GM21367 (cell line): ENCODE results near the gene ZNF491.
"Not testable (repeated sequence)": the region's sequence is repeated elsewhere in the genome, so short reads cannot be mapped to it uniquely, and the experiment has no call there.

Experiments used
- ATAC-seq: cut with Tn5 transposase; IDR thresholded peaks from one replicate; pipeline ENCODE4 v1.9.1; 2021; ENCODE audit not compliant: unreplicated experiment

Gene ZNF491

GRCh38 chr19:11806354-11807098 lies 8.2 kb downstream of the ZNF491 start:
- no peak for ATAC-seq

GRCh38 chr19:11807099-11807380 lies 8.7 kb downstream of the ZNF491 start:
- ATAC-seq, result no peak

GRCh38 chr19:11813703-11814028 lies 15.3 kb downstream of the ZNF491 start:
- ATAC-seq, result no peak

- peak; percentile 93 for ATAC-seq
These were observed 15.8 kb downstream of the ZNF491 start, which contains the start of gene ZNF440 for GRCh38 chr19:11814029-11814699. TSS of gene ZNF440 (plus strand) at chr19:11814273. CDS start at chr19:11814448, 175 bp downstream.

GRCh38 chr19:11814700-11815035 lies 16.3 kb downstream of the ZNF491 start:
- ATAC-seq, result no peak

GRCh38 chr19:11821474-11822109 lies 23.3 kb downstream of the ZNF491 start:
- ATAC-seq, result no peak

GRCh38 chr19:11828957-11829876 lies 30.9 kb downstream of the ZNF491 start:
- ATAC-seq, result not testable (repeated sequence)

GRCh38 chr19:11832253-11832912 lies 34.1 kb downstream of the ZNF491 start:
- ATAC-seq, result no peak

GRCh38 chr19:11833541-11833940 lies 35.2 kb downstream of the ZNF491 start:
- ATAC-seq, result no peak

- ATAC-seq, result not testable (repeated sequence)
These were observed 37.3 kb downstream of the ZNF491 start for GRCh38 chr19:11835626-11836066.

GRCh38 chr19:11843722-11844121 lies 45.4 kb downstream of the ZNF491 start:
- no peak for ATAC-seq

- ATAC-seq, result not testable (repeated sequence)
These were observed 49.3 kb downstream of the ZNF491 start for GRCh38 chr19:11847615-11848014.

- ATAC-seq, result no peak
These were observed 49.9 kb downstream of the ZNF491 start for GRCh38 chr19:11848200-11848593.

- ATAC-seq, result no peak
These were observed 50.5 kb downstream of the ZNF491 start, which contains the start of gene ZNF439 for GRCh38 chr19:11848594-11849469. TSS of gene ZNF439 (plus strand) at chr19:11848726. CDS start at chr19:11848868, 142 bp downstream.

GRCh38 chr19:11850289-11850688 lies 52.0 kb downstream of the ZNF491 start:
- ATAC-seq, result not testable (repeated sequence)

GRCh38 chr19:11853358-11853757 lies 55.0 kb downstream of the ZNF491 start:
- ATAC-seq, result no peak

GRCh38 chr19:11856596-11857250 lies 58.4 kb downstream of the ZNF491 start:
- ATAC-seq, result no peak
